ENCODE measurements around the gene DPF3.

DNA sequence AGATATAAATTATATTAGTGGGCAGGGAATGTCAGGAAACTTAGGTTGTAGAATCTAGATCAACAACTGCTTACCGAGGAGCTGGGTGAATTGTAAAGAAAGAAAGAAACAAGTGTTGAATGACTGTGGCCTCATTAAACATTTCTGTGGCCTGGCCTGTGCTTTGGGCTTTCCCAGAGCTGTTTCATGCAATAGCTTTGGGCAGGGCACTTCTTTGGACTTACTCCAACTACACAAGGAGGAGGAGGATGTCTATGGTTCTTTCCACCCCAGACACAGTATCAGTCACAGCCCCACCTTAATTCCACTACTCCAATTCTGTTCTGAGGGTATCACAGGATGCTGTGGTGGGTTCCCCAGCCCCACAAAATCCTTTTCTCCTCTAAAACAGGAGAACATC lies 38.0 kb downstream of the DPF3 start:
- TF ChIP-seq CTCF (IDR thresholded peaks at IDR 0.05), result no peak
- TF ChIP-seq POLR2A (IDR thresholded peaks at IDR 0.05), result no peak
